Thyroid gland (tissue), 4 donors: Measurements from ENCODE around the gene IGDCC3.

Experiments
- POLR2A ChIP-seq, 2 donors: fragments of 450-650 bp; IDR thresholded peaks; one replicate each; pipeline ENCODE4 v1.6.1; 2017; ENCODE audit warnings: antibody characterized with exemption in 2 of 2, mild to moderate bottlenecking in 2 of 2, moderate library complexity in 1 of 2
- TF ChIP-seq, protein P1 (sequence below), 6 experiments: fragments of 200-600 bp in 3 of 6; fragments of 450-650 bp in 3 of 6; sonication (generic) in 3 of 6; IDR thresholded peaks; one replicate each; pipeline ENCODE4 v1.5.1; 2016 to 2019; ENCODE audit warnings: antibody characterized with exemption in 6 of 6, mild to moderate bottlenecking in 2 of 6, inconsistent platforms in 1 of 6, moderate library complexity in 1 of 6

DNA sequence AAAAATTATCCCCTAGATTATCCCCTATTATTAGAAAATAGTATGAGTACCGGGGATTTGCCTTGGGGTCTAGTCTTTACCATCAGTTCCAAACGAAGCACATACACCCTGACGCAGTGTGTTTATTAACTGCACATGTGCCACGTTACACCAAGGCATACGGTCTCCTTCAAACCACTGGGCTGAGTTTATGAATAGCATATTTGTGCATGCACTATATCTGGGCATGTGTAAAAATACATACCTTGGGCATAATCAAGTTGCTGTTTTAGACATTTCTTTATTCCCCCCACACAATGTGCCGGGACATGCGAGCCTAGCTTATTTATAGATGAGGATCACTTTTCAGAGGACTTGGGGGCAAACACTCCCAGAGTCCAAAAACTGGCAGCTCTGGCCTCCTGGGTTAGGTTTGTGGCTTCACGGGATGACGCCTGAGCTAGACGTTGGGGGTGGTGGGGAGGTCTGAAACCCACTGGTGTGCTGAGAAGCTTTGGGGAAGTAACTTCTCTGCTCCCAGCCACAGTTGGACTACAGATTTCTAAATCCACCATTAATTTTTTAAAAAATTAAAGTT lies 28.7 kb upstream of the IGDCC3 start:
- TF ChIP-seq, protein P1, sequence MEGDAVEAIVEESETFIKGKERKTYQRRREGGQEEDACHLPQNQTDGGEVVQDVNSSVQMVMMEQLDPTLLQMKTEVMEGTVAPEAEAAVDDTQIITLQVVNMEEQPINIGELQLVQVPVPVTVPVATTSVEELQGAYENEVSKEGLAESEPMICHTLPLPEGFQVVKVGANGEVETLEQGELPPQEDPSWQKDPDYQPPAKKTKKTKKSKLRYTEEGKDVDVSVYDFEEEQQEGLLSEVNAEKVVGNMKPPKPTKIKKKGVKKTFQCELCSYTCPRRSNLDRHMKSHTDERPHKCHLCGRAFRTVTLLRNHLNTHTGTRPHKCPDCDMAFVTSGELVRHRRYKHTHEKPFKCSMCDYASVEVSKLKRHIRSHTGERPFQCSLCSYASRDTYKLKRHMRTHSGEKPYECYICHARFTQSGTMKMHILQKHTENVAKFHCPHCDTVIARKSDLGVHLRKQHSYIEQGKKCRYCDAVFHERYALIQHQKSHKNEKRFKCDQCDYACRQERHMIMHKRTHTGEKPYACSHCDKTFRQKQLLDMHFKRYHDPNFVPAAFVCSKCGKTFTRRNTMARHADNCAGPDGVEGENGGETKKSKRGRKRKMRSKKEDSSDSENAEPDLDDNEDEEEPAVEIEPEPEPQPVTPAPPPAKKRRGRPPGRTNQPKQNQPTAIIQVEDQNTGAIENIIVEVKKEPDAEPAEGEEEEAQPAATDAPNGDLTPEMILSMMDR (IDR thresholded peaks at IDR 0.05), result no peak
- no peak for TF ChIP-seq POLR2A (IDR thresholded peaks at IDR 0.05)
